ENCODE data around the gene CMTM4.
"Not testable (repeated sequence)": the region's sequence is repeated elsewhere in the genome, so short reads cannot be mapped to it uniquely, and the experiment has no call there.

The CMTM4 gene

DNA sequence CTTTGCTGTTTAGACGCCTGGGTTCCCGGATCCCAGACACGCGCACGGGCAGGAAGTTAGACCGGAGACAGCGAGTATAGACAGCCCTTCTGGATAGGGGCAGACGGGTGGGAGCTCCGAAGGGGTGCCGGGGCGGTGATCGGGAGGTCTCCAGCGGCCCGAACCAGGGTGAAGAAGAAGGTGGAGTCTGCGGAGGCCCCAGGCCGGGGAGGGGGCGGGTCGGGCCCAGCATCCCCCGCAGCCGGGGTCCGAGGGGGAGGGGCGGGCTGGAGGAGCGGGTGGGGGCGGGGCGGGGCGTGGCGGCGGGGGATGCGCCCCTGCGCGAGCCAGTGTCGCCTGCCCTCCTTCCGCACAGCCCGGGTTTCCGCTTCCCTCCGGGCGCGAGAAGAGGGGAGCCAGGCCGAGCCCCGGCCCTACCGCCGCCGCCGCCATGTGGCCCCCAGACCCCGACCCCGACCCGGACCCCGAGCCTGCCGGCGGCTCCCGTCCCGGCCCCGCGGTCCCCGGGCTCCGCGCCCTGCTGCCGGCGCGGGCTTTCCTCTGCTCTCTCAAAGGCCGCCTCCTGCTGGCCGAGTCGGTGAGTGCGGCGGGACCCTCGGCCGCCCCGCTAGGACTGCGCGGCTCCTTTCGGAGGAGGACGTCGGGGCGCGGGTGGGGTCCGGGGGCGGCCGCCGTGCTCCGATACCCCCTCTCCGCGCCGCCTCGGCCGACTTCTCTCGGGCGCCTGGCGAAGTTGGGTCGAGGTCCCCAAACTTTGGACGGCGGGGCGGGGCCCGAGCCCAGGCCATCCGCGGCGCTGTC is 92.0 kb downstream of the CMTM4 start, which contains the start of gene CMTM3:
Gene CMTM3 (plus strand): TSS at position 329 of the 801 bp plus-strand sequence. CDS start 102 bp downstream, at position 431.
- in situ Hi-C loops (cut with MboI; ENCODE audit: low pct_unique_long_range_greater_than_20kb, low sequenced_read_pairs), result no loop called here
- peak; percentile 73 for DNase-seq

DNA sequence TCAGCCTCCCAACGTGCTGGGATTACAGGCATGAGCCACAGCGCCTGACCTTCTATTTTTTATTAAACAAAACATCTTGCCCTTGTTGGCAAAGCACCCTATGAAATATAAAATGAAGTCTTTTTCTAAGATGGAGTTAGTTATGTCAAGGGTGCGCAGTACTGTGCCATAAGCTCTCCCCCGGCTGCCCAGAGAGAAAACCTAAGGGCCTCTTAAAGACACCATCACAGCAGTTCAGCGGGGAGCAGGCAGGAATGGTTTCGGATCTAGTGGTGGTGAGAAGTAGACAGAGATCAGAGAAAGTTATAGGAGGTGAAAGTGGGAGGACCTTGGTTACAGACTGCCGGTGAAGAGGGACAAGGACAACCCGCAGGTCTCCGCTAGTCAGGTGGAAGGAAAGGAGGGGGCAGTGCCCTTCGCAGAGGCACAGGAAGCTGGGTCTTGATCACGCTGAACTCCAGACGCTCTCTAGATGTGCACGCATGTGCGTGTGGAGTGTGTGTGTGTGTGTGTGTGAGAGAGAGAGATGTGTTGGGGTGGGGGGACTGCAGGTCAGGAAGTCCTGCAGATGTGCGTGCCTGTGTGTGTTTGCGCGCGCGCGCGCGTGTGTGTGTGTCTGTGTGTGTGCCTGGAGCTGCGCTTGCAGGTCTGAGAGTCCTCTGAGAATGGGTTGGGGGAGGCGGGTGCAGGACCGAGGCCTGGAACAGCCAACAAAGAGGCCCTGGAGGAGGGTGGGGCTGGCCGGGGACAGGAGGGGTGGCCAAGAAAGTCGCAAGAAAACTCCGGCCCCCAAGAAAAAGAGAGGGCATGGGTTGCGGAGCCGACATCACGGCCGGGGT is 92.8 kb downstream of the CMTM4 start:
- in situ Hi-C loops (cut with MboI; ENCODE audit: low pct_unique_long_range_greater_than_20kb, low sequenced_read_pairs), result no loop called here
- DNase-seq, result peak; percentile 95

DNA sequence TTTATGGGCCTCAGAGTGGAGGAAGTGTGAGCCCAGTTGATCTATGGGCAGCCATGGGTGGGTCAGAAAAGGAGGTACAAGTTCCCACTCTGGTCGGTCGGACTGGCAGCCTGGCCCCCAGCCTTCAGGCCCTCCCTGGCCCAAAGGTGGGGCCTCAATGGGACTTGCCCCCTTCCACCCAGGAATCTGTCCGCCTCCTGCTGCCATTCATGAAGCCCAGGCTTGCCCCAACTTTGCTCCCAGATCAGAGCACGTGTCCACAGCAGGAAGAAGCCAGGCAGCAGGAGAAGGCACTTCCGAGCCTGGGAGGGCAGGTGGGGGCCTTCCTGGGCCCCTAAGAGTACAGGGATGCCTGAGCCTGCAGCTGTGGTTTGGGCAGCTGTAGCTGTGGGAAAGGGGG is 95.1 kb downstream of the CMTM4 start:
- no peak for DNase-seq
- in situ Hi-C loops (cut with MboI; ENCODE audit: low pct_unique_long_range_greater_than_20kb, low sequenced_read_pairs), result no loop called here

GRCh38 chr16:66600477-66600876 is 96.1 kb downstream of the CMTM4 start:
- no peak for DNase-seq
- in situ Hi-C loops (cut with MboI; ENCODE audit: low pct_unique_long_range_greater_than_20kb, low sequenced_read_pairs), result no loop called here

DNA sequence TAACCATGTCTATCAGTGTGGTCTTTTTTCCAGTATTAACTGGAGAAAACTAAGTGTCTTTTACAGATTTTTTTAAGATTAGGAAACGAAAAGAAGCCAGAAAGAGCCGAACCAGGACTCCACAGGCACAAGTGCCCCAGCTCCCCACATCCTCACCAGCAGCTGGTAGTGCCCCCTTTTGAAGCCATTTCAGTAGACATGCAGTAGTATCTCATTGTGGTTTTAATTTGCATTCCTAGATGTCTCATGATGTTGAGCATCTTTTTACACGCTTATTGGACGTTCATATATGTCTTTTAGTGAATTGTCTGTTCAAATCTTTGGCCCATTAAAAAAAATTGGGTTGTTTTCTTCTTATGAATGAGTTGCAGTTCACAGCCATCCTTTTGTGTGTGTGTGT is 96.8 kb downstream of the CMTM4 start:
- in situ Hi-C loops (cut with MboI; ENCODE audit: low pct_unique_long_range_greater_than_20kb, low sequenced_read_pairs), result loop anchor here (25.0 kb wide), 1 partner anchor 187 kb away; no protein-coding TSS in a partner anchor
- no peak for DNase-seq

DNA sequence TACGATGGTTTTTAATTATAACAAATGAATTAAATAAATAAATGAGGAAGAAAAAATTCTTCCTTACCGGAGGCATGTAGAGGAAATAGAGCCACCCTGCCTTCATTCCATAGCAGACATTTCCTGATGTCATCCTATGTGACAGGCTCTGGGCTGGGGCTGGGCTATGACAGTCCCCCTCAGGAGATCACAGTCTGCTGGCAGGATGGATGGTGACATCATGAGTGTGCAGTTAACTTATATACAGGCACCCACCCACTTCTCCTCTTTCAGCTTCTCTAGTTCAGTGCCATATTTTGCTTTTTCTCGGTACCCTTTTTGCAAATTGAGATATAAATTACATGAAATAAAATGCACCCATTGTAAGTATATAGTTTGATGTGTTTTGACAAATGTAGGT is 98.4 kb downstream of the CMTM4 start:
- DNase-seq, result no peak
- in situ Hi-C loops (cut with MboI; ENCODE audit: low pct_unique_long_range_greater_than_20kb, low sequenced_read_pairs), result loop anchor here (25.0 kb wide), 1 partner anchor 186 kb away; no protein-coding TSS in a partner anchor

- in situ Hi-C loops (cut with MboI; ENCODE audit: low pct_unique_long_range_greater_than_20kb, low sequenced_read_pairs), result loop anchor here (25.0 kb wide), 1 partner anchor 185 kb away; no protein-coding TSS in a partner anchor
- no peak for DNase-seq
These were observed 99.3 kb downstream of the CMTM4 start for GRCh38 chr16:66596986-66597848.

DNA sequence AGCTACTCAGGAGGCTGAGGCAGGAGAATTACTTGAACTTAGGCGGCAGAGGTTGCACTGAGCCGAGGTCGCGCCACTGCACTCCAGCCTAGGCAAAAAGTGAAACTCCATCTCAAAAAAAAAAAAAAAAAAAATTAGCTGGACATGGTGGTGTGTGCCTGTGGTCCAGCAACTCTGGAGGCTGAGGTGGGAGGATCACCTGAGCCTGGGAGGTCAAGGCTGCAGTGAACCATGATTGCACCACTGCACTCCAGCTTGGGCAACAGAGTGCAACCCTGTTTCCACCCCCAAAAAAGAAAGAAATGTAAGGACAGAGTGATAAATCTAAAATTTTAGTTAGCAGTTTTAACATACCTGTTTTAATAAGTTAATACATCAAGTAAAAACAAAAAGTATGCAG is 100.0 kb downstream of the CMTM4 start:
- not testable (repeated sequence) for DNase-seq
- in situ Hi-C loops (cut with MboI; ENCODE audit: low pct_unique_long_range_greater_than_20kb, low sequenced_read_pairs), result loop anchor here (25.0 kb wide), 1 partner anchor 184 kb away; no protein-coding TSS in a partner anchor

- in situ Hi-C loops (cut with MboI; ENCODE audit: low pct_unique_long_range_greater_than_20kb, low sequenced_read_pairs), result loop anchor here (25.0 kb wide), 1 partner anchor 182 kb away; no protein-coding TSS in a partner anchor
- no peak for DNase-seq
These were observed 101.8 kb downstream of the CMTM4 start for GRCh38 chr16:66594739-66595138.

DNA sequence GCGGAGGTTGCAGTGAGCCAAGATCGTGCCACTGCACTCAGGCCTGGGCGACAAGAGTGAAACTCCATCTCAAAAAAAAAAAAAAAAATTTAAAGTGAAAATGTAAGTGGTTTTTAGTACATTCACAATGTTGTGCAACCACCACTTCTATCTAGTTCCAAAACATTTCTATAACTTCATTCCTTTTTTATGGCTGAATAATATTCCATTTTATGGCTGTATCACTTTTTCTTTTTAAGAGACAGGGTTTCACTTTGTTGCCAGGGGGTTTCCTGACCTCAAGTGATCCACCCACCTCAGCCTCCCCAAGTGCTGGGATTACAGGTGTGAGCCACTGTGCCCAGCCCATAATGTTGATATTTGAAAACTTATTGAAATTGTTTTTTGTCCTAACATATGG is 103.7 kb downstream of the CMTM4 start:
- DNase-seq, result no peak
- in situ Hi-C loops (cut with MboI; ENCODE audit: low pct_unique_long_range_greater_than_20kb, low sequenced_read_pairs), result loop anchor here (25.0 kb wide), 1 partner anchor 181 kb away; no protein-coding TSS in a partner anchor

DNA sequence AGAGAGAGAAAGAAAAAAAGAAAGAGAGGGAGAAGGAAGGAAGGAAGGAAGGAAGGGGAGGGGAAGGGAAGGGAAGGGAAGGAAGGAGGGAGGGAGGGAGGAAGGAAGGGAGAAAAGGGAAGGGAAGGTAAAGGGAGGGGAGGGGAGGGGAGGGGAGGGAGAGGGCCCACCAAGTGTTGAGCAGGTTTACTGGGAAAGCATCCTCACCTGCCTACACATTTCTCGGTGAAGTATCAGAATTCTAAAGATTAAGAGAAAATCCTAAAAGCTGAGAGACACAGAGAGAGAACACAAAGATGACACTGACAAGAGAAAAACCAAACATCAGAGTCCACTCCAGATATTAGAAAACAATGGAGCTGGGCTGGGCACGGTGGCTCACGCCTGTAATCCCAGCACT is 104.3 kb downstream of the CMTM4 start:
- in situ Hi-C loops (cut with MboI; ENCODE audit: low pct_unique_long_range_greater_than_20kb, low sequenced_read_pairs), result loop anchor here (25.0 kb wide), 1 partner anchor 180 kb away; no protein-coding TSS in a partner anchor
- DNase-seq, result no peak

- no peak for DNase-seq
- in situ Hi-C loops (cut with MboI; ENCODE audit: low pct_unique_long_range_greater_than_20kb, low sequenced_read_pairs), result loop anchor here (25.0 kb wide), 1 partner anchor 179 kb away; no protein-coding TSS in a partner anchor
These were observed 105.5 kb downstream of the CMTM4 start for GRCh38 chr16:66591018-66591417.

- DNase-seq, result no peak
- in situ Hi-C loops (cut with MboI; ENCODE audit: low pct_unique_long_range_greater_than_20kb, low sequenced_read_pairs), result loop anchor here (25.0 kb wide), 1 partner anchor 178 kb away; no protein-coding TSS in a partner anchor
These were observed 106.2 kb downstream of the CMTM4 start for GRCh38 chr16:66590322-66590721.

DNA sequence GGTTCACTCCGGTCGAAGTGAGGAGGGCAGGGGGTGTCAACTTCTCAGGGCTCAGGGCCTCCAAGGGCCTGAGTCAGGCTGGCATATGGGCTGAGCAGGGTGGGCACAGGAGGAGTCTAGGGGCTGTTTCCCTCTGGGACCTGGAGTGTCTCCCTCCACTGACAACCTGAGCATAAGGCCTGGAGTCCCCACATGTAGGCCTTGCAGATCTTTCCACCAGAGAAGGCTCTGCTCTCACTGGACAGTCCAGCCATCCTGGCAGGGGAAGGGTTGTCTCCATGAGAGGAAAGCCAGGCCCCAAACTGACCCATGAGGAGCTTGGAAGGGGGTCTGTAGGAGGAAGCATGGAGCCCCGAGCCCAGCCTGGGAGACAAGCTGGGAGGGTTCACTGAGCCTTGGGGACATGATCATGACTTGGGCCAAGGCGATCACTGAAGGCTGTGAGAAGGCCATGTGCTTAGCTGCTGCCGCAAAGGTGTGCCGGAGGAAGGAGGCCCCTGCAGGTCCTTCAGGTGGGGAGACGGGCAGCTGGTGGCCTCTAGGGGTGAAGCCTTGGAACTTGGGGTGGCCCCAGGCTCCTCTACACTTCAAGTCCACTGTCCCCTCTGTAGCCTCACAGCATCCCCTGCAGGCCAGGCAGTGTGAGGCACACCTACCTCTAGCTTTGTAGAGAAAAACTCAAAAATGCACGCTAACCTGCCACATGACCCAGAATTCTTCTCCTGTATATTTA is 107.4 kb downstream of the CMTM4 start:
- DNase-seq, result peak; percentile 65
- in situ Hi-C loops (cut with MboI; ENCODE audit: low pct_unique_long_range_greater_than_20kb, low sequenced_read_pairs), result loop anchor here (25.0 kb wide), 1 partner anchor 177 kb away; no protein-coding TSS in a partner anchor

DNA sequence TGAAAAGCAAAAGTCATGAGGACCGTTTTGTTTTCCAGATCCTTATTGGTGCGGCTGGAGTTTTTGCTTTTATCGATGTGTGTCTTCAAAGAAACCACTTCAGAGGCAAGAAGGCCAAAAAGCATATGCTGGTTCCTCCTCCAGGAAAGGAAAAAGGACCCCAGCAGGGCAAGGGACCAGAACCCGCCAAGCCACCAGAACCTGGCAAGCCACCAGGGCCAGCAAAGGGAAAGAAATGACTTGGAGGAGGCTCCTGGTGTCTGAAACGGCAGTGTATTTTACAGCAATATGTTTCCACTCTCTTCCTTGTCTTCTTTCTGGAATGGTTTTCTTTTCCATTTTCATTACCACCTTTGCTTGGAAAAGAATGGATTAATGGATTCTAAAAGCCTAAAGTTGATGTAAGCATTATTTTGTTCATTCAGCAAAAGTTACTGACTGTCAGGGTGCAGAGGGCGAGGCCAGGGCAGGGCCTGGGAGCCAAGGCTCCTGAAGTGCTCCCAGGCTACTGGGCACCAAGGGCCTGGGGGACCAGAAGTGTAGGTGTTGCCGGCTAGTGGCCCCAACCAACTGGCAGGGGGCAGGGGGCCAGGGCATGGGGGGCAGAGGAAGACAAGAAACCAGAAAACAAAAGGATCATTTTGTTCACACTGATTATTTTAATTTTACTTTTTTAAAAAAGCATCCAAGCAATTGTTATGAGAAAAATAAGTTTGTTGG is 108.5 kb downstream of the CMTM4 start:
- in situ Hi-C loops (cut with MboI; ENCODE audit: low pct_unique_long_range_greater_than_20kb, low sequenced_read_pairs), result loop anchor here (25.0 kb wide), 1 partner anchor 176 kb away; no protein-coding TSS in a partner anchor
- no peak for DNase-seq

DNA sequence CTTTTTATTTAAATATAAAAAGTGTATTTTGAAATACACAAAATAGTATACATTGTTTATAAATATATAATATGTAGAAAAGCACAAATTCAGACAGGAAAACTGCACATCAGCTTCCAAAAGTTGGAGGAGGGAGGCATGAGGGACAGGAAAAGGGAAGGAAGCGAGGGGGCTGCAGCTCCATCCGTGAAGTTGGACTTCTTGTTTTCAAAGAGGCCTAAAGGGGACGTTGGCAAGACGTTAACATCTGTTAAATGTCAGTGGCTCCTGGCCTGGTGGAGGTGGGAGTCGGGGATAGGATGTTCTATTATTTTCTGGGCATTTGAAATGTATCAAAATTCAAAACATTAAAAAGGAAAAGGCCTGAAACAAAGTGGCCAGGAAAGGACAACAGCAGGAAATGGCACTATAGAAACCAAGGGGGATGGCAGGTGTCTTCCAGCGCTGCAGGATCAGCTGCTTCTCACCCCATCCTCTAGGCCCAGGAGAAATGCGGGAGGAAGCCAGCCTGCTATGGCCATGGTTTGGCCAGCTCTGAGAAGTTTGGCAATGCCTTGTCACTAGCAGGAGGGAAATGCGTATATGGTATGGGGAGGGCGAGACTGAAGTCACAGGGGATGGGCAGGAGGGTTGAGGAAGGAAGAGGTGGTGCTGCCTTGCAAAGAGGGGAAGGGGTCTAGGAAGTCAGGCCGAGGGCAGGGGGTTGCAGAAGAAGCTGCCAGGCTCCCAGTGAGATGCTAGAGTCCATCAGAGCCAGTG is 110.9 kb downstream of the CMTM4 start:
- in situ Hi-C loops (cut with MboI; ENCODE audit: low pct_unique_long_range_greater_than_20kb, low sequenced_read_pairs), result loop anchor here (25.0 kb wide), 1 partner anchor 173 kb away; no protein-coding TSS in a partner anchor
- DNase-seq, result peak; percentile 58

Data from KBM-7 (cell line).